ENCODE data around the gene LY6G5C.

DNA sequence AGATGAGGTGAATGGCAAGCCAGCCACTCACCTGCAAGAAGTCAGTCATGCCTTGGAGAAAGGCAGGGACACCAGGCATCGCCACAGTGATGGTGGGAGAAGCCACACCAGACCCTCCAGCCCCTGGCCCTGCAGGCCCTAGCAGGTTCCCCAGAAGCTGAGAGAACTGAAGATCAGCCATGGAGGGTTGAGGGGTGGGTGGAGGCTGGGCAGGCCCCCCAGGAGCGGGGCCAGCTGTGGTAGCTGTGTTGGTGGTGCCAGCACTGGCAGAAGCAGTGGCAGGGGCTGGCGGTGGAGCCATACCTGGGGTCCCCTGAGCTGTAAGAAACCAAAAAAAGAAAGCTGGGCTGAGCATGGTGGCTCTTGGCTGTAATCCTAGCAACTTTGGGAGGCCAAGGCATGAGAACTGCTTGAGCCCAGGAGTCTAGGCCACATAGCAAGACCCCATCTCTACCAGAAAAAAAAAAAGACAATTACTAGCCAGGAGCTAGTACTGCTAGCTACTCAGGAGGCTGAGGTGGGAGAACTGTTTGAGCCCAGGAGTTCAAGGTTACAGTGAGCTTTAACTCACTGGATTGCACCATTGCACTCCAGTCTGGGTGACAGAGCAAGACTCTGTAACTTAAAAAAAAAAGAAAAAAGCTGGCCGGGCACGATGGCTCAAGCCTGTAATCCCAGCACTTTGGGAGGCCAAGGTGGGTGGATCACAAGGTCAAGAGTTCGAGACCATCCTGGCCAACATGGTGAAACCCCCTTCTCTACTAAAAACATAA, 37.9 kb downstream of the LY6G5C start:
- TF ChIP-seq, protein P1, sequence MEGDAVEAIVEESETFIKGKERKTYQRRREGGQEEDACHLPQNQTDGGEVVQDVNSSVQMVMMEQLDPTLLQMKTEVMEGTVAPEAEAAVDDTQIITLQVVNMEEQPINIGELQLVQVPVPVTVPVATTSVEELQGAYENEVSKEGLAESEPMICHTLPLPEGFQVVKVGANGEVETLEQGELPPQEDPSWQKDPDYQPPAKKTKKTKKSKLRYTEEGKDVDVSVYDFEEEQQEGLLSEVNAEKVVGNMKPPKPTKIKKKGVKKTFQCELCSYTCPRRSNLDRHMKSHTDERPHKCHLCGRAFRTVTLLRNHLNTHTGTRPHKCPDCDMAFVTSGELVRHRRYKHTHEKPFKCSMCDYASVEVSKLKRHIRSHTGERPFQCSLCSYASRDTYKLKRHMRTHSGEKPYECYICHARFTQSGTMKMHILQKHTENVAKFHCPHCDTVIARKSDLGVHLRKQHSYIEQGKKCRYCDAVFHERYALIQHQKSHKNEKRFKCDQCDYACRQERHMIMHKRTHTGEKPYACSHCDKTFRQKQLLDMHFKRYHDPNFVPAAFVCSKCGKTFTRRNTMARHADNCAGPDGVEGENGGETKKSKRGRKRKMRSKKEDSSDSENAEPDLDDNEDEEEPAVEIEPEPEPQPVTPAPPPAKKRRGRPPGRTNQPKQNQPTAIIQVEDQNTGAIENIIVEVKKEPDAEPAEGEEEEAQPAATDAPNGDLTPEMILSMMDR (IDR thresholded peaks at IDR 0.05), result no peak
- TF ChIP-seq EZH2 (IDR thresholded peaks at IDR 0.05; ENCODE audit: borderline replicate concordance, insufficient read depth, low read depth, low read length, poor library complexity, severe bottlenecking), result no peak

Data from B cell (primary cell).